H7 (cell line): Measurements from ENCODE around the gene UNKL. TPM values are rescaled to one million over a fixed set of nuclear protein-coding genes. Genes with fewer than 3 reads are reported as not detected.

Experiments
- DNase-seq: peaks from one replicate; pipeline ENCODE4 v3.0.0; 2012
- H3K27me3 ChIP-seq: 2 replicates; pipeline ENCODE4 v1.6.0; 2011; ENCODE audit warnings: mild to moderate bottlenecking, low read length; ENCODE audit not compliant: control insufficient read depth, insufficient read depth
- H3K36me3 ChIP-seq: replicated peaks from 2 replicates; pipeline ENCODE4 v1.5.1; 2011; ENCODE audit warnings: low read length; ENCODE audit not compliant: control insufficient read depth, insufficient read depth
- H3K4me3 ChIP-seq: 2 replicates; pipeline ENCODE4 v1.5.1; 2011; ENCODE audit warnings: low read depth, mild to moderate bottlenecking, control low read depth, low read length, moderate library complexity; ENCODE audit not compliant: insufficient read depth
- total RNA-seq: library from RNA; depleted of rRNA; stranded (reverse); fragments of >200 nt; shearing (Covaris generic); gene quantifications from 2 replicates; pipeline ENCODE4 v1.2.3, GENCODE V29; 2014

Gene UNKL
- total RNA-seq, 1 experiment from 2014 or later: 22.0 TPM

DNA sequence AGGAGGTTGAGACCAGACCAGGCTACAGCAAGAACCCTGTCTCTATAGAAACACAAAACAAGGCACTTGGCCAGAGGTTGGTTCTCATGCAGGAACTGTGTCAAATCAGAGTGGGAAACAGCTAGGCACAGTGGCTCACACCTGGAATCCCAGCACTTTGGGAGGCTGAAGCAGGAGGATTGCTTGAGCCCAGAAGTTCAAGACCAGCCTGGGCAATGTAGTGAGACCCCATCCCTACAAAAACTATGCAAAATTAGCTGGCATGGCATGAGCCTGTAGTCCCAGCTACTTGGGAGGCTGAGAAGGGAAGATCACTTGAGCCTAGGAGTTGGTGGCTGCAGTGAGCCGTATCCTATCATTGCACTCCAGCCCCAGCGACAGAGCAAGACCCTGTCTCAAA lies 1.7 kb downstream of the UNKL start:
- H3K36me3 ChIP-seq: no peaks in the 10 kb centered on the region; the same call in 1 of the 2 replicates
- DNase-seq: no peak
- peaks cover 4% of the 10 kb centered on the region; the same call in 1 of the 2 replicates for H3K27me3 ChIP-seq
- no peak overlapping the region for H3K4me3 ChIP-seq

DNA sequence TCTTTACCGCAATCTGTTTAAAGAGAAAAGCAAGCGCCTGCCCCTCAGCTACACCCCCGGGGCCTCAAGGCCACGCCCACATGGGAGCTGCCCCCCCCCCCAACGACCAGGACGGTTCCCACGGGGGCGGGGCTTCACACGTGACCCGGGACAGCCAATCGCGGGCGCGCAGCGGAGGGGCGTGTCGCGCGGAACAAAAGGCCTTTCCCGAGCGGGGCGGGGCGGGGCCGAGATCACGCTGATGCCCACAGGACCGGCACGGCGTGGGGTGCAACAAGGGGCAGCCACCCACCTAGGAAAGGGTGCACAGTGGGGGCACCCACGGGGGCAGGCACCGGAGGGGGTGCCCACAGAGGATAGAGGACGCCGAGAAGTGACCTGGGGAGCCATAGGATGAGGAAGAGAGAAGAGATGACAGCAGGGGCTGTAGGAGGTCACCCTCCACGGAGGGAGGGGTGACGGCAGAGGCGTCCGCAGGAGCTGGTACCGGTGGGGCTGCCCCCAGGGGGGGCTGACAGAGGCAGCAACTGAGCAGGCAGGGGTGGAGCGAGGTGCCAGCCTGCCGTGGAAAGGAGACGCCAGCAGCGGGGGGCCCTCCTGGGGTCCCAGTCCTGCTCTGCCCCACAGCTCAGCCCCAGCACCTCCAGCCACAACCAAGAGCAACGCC lies 6.2 kb downstream of the UNKL start:
- H3K4me3 ChIP-seq: peak overlapping the region; percentile 53

DNA sequence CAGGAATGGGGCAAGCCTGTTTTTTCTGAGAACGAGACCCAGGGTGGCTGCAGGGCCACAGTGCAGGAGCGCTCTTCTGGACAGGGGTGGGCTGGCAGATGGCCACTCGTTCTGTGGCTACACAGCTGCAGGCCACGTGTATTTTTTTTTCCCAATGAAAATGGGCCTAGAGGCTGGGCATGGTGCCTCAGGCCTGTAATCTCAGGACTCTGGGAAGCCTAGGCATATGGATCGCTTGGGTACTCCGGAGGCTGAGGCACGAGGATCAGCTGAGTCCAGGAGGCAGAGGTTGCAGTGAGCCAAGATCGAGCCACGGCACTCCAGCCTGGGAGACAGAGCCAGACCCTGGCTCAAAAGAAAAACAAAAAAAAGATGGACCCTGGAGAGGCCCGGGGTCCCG lies 6.8 kb downstream of the UNKL start:
- peak; percentile 38 for DNase-seq
- no peaks in the 10 kb centered on the region for H3K27me3 ChIP-seq
- no peaks in the 10 kb centered on the region; the same call in 1 of the 2 replicates for H3K36me3 ChIP-seq
- peak overlapping the region; percentile 12; the same call in 1 of the 2 replicates for H3K4me3 ChIP-seq

More for the DNA sequence above, 6.2 kb downstream of the UNKL start:
- no peaks in the 10 kb centered on the region; the same call in 1 of the 2 replicates for H3K36me3 ChIP-seq
- no peaks in the 10 kb centered on the region for H3K27me3 ChIP-seq
- DNase-seq: peak; percentile 100

DNA sequence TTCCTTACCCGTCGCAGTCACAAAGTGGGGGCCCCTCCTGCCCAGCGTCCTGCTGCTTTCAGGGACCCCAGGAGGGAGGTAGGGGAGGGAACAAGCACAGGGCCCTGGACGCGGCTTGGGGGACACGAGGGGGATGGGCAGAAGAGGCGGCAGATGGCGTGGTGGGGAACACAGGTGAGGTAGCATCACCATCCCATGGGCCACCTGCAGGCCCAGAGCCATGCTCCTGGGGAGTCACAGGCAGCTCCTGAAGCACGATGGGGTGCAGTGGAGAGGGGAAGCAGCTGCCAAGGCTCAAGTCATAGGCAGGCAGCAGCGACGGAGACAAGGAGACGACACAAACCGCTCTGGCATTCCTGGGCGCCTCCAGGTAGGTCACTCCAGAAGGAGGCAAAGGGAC lies 10.8 kb downstream of the UNKL start:
- H3K4me3 ChIP-seq: no peak overlapping the region
- peak; percentile 39 for DNase-seq
- peaks cover 3% of the 10 kb centered on the region for H3K36me3 ChIP-seq
- H3K27me3 ChIP-seq: no peaks in the 10 kb centered on the region

DNA sequence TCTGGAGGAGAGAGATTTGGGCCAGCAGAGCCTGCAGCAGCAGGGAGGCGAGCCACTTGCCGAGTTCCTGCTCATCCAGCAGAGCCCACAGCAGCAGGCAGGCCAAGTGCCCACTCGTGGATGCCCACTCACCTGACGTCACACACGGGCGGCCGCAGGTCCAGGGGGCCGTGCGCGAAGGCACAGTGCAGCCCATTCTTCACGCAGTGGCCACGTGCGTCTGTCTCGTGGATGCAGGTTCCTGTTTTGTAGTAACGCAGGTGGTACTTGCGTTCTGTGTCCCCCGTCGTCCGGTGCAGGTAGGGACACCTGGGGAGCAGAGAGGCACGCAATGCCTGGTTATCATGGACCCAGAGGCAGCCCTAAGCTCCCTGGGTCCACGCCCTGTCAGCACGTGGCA lies 11.5 kb downstream of the UNKL start:
- DNase-seq: peak; percentile 34
- Histone ChIP-seq H3K27me3 (no peaks in the 10 kb centered on the region), H3K36me3 (peaks cover 3% of the 10 kb centered on the region), H3K4me3 (no peak overlapping the region)

DNA sequence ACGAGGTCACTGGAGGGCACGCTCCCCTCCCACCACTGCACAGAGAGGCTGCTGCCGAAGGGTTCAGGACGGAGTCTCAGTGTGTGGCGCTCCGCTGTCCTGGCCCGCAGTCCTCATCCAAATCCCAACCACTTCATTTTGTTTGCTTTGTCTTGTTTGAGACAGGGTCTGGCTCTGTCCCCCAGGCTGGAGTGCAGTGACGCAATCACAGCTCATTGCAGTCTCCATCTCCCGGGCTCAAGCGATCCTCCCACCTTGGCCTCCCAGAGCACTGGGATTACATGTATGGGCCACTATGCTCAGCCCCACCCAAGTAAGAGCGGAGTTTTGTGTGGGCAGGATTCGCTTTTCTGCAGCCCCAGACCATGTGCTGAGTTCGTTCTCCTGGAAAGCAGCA lies 12.7 kb downstream of the UNKL start:
- Histone ChIP-seq H3K4me3 (no peak overlapping the region), H3K27me3 (no peaks in the 10 kb centered on the region), H3K36me3 (peaks cover 3% of the 10 kb centered on the region)
- DNase-seq: no peak

DNA sequence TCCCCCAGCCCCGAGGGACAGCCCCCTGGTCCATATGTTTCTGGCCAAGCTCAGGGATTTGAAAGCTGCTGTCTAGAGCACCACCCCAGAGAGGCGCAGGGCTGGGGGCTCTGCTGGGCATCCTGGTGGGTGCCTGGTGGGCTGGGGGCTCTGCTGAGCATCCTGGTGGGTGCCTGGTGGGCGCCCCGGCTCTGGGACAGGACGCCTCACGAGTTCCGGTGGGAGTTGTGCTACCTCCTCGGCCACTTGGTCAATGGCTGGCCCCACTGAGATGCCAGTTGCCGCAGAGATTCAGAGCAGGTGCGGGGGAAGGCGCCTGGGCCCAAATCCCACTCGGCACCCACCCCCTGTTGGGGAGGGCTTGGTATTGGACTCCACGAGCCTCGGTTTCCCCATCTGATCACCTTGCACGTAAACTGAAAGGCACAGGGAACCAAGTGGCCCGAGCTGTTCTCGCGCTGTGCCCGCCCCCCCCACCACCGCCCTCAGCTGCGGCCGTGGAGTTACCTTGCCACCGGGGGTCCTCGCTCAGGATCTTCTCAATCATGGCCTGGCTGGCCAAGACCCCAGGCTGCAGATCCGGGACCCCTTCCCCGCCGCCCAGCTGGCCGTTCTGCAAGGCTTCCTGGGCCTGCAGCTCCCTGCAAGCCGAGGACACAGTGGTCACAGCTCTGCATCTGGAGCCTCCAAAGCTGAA lies 13.3 kb downstream of the UNKL start:
- peak; percentile 76 for DNase-seq
- no peak overlapping the region for H3K4me3 ChIP-seq
- peaks cover 3% of the 10 kb centered on the region for H3K36me3 ChIP-seq
- no peaks in the 10 kb centered on the region for H3K27me3 ChIP-seq

DNA sequence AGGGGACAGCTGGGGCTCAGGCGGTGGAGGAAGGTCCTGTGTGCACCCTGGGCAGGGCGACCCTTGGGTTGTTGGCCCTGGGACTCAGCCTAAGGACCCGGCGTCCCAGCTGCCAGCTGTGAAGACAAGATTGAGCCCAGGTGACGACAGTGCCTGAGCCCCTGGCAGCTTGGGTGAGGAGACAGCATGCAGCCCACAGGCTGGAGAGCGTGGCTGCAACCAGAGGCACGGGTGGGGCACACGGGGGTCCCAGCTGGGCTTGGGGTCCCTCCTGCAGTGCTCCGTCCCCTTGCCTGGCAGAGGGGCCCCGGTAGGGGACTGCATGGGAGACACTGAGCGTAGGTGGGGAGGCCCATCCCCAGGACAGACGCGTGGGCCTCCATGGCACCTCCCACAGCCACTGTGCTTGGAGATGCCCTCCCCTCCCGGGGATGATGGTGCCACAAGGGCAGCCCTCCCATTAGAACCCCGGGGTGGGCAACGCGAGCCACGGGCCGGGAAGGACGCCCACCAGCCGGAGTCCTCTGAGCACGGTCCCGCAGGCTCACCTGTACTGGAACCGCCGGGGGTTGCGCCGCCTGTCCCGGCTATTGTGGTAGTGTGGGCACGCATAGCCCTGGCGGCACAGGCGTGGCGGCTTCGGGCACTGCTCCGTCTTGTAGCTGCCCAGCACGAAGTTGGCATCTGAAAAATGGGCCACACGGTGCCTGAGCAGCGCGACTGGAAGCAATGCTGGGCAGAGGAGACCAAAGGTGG lies 15.5 kb downstream of the UNKL start:
- peaks cover 3% of the 10 kb centered on the region for H3K36me3 ChIP-seq
- no peak overlapping the region for H3K4me3 ChIP-seq
- no peaks in the 10 kb centered on the region for H3K27me3 ChIP-seq
- peak; percentile 63 for DNase-seq

DNA sequence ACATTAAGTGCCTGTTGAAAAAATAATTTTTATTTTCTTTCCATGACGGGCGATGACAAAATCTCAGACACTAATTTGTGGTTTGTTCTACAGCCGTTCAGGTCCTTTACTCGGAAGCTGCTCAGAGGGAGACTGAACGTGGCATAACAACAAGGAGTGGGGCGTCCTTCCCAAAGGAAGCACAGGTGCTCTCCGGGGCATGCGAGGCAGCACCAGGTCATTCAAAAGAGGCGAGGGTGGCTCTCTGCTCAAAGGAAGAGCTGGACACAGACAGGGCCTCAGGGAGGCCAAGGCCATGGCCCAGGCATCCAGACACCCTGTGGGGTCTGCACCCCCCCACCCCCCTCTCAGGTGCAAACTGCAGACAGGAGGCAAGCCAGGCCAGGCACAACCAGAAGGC lies 16.2 kb downstream of the UNKL start:
- no peak overlapping the region for H3K4me3 ChIP-seq
- no peaks in the 10 kb centered on the region for H3K27me3 ChIP-seq
- H3K36me3 ChIP-seq: peaks cover 3% of the 10 kb centered on the region
- no peak for DNase-seq

DNA sequence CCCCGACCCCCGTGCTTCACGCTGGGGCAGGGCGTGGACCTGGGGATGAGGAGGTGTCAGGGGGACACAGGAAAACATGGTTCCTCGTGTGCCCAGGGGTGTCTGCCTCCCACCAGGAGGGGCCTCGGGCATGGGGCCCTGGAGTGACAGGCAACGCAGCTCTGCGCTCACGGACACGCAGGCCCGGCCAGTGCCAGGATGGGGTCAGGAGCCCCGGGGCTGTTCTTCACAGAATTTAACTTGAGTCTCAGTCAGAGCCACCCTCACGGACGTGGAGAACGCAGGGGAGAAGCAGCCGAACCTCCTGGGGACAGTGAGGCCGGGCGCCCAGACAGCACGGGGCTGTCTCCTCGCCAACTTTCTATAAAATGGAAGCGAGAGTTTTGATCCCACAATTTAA lies 16.7 kb downstream of the UNKL start:
- no peaks in the 10 kb centered on the region for H3K27me3 ChIP-seq
- DNase-seq: peak; percentile 54
- no peak overlapping the region for H3K4me3 ChIP-seq
- H3K36me3 ChIP-seq: peaks cover 3% of the 10 kb centered on the region

DNA sequence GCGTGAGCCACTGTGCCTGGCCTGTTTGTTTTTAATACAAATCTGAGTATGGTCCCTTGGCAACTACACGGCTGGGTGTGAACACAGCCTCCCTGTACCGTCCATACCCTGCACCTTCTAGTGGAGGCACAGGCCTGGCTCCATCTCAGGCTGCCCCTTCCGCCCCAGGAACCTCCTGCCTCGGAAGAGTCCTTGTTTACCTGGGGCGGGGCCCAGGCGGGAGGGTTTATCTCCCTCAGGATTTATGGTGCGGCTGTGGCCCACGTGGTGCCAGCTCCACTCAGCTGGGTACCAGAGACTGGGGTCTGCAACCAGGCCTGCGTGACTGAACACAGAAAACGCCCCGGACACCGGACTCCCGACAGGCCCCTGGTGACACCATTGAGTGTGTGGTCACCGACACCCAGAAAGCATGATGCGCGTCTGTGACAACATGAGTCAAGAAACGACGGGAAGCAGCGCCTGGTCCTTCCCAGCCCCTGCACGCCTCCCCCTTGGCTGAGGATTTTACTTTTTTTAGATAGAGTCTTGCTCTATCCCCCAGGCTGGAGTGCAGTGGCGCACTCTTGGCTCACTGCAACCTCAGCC lies 19.0 kb downstream of the UNKL start:
- Histone ChIP-seq H3K36me3 (peaks cover 3% of the 10 kb centered on the region), H3K27me3 (no peaks in the 10 kb centered on the region), H3K4me3 (no peak overlapping the region)
- DNase-seq: no peak

DNA sequence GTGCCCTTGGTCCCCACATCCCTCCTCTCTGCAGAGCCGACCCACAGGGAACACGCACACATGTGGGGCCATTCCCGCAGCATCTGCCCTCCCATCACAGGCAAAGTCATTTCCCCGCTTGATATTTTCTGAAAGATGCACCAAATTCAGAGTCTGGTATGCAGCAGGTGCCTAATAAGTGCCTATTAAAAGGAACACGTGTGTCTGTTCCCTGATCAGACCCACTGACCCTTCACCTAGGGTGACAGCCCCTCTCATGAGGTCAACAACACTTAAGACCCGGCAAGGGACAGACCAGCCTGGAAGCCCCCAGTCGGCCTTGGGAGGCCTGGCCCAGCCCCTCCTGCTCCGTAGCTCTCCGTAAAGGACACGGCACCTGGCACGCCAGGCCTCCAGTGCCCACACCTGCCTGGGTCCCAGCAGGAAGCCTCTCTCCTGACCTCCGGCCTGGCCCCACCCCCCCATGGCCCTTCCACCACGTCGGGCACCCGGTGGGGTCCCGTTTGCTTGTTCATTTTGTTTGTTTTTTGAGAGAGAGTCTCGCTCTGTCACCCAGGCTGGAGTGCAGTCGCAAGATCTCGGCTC lies 20.0 kb downstream of the UNKL start:
- Histone ChIP-seq H3K27me3 (no peaks in the 10 kb centered on the region), H3K36me3 (peaks cover 3% of the 10 kb centered on the region), H3K4me3 (no peak overlapping the region)
- peak; percentile 66 for DNase-seq

DNA sequence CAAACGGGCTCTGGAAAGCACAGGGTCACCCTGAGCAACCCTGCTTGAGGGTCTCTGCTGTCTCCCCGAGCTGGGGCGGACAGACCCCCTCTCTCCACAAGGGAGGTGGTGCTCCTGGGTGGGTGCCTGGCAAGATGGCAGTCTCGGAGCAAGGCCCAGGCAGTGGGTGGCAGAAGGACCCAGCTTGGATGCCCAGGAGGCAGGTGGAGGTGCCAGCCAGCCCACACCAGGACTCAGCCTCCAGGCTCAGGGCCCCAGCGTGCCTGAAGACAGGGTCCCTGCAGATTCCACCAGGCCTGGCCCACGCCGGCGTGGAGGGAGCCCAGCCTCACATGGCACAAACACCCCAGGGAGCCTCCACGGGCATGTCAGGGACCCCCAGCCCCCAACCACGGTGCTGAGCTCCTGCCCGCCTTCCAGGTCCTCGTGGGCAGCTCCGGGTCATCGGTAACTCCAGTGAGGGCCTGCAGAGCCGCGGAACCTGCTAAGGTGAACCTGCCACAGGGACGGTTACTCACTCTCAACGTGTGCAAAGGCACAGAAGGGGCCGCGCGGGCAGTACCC lies 20.8 kb downstream of the UNKL start:
- Histone ChIP-seq H3K4me3 (no peak overlapping the region), H3K27me3 (no peaks in the 10 kb centered on the region), H3K36me3 (peaks cover 3% of the 10 kb centered on the region)
- no peak for DNase-seq

DNA sequence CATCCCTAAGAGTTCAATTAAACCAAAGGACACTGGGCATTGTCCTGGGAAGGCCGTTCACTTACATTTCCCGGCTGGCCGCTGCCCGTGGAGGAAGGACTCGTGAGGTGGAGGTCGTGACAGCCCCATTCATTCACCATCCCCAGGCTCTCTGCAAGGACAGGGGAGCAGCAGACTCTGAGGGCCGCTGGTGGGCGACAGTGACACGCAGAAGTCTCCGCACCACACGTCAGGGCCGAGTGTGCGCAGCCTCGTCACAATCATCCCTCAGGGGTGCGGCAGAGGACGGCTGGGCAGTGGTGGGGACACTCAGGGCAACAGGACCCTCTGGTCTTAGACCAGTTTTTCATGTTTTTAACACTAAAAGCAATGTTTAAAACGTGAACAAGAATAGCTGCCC lies 21.7 kb downstream of the UNKL start:
- Histone ChIP-seq H3K4me3 (no peak overlapping the region), H3K27me3 (no peaks in the 10 kb centered on the region), H3K36me3 (peaks cover 3% of the 10 kb centered on the region)
- no peak for DNase-seq
